GM10847 (cell line): Measurements from ENCODE around the gene AKR1D1.

Experiments
- POLR2A ChIP-seq: IDR thresholded peaks from 2 replicates; pipeline ENCODE4 v1.6.1; 2011; ENCODE audit not compliant: insufficient read length; ENCODE audit errors: extremely low read depth

AKR1D1 gene

GRCh38 chr7:138066954-138067394 lies 9.3 kb upstream of the AKR1D1 start:
- no peak for TF ChIP-seq POLR2A

DNA sequence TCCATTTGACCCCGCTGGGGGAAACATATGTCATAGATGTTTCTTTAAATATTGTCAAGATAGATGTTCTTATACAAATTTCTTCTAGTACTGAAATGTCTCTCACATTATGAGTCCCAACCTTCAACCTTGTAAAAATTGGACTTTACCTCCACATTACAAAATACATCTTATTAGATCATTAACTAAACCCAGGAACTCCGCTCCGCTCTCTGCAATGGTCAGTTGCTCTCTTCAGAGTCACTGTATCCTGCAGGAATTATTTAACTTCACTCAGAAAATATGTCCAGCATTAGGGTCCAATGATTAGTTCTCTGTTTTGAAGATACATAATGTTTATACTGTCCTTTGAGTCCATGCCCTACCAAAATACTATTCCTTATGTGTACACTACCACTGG lies 8.5 kb upstream of the AKR1D1 start:
- no peak for TF ChIP-seq POLR2A

DNA sequence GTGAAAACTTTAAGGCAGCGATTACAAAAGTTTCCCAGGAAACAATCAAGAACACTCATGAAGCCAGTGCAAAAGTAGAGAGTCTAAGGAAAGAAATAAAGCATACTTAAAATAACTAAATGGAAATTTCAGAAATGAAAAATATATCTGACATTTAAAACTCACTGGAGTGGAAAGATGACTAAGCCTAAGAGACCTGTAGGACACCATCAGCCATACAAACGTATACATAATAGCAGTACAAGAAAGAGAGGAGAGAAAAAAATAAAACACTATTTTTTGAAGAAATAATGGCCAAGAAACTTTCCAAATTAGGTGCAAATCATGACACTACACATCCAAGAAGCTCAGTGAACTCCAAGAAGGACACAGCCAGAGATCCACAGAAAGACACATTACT lies 5.4 kb upstream of the AKR1D1 start:
- no peak for TF ChIP-seq POLR2A

DNA sequence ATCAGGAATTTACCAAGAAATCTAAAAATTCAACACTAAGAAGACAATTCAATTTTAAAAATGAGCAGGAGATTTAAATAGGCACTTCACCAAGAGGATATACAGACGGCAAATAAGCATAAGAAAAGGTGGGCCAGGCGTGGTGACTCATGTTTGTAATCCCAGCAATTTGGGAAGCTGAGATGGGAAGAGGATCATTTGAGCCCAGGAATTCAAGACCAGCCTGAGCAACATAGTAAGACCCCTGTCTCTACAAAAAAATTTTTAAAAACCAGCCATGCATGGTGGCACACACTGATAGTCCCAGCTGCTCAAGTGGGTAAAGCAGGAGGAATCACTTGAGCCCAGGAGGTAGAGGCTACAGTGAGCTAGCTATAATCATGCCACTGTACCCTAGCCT lies 3.5 kb upstream of the AKR1D1 start:
- no peak for TF ChIP-seq POLR2A

DNA sequence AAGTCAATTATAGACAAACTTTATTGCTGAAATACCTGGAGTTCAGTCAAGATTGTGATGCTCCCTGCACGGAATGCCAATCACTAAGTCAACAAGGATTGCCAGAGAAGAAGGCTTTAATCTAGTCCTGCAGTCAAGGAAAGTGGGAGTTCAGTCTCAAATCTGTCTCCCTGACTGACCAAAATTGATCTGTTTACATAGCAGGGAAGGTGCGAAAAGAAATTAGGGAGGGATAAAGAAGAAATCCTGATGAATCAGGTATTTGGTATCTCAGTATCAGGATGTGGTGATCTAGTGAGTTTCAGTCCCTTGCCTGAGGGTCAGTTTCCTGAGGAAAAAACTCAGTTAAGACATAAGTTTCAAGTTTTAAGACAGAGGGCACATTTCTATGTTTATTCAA lies 2.1 kb upstream of the AKR1D1 start:
- no peak for TF ChIP-seq POLR2A

GRCh38 chr7:138074540-138074939 lies 1.7 kb upstream of the AKR1D1 start:
- no peak for TF ChIP-seq POLR2A

GRCh38 chr7:138075350-138075749 lies 909 bp upstream of the AKR1D1 start:
- TF ChIP-seq POLR2A: no peak

- TF ChIP-seq POLR2A: no peak
These were observed 1.6 kb downstream of the AKR1D1 start for GRCh38 chr7:138077809-138078208.

DNA sequence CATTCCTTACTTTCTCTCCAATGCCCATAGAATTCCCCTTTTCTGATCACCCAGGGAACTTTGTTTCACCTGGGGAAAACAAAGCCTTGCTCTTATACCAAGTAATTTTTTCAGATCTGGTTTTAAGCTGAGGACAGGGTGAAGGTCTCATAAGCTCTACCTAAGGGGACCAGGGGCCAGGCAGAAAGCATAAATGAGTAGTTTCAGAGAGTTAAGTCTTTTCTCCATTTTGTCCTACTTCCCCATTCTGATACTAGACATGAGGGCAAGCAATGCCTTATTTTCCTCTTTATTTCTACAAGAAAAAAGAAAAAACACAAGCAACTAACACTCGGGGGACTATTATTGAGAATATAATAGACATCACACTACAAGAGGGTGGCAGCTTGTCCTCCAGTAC lies 2.9 kb downstream of the AKR1D1 start:
- no peak for TF ChIP-seq POLR2A

DNA sequence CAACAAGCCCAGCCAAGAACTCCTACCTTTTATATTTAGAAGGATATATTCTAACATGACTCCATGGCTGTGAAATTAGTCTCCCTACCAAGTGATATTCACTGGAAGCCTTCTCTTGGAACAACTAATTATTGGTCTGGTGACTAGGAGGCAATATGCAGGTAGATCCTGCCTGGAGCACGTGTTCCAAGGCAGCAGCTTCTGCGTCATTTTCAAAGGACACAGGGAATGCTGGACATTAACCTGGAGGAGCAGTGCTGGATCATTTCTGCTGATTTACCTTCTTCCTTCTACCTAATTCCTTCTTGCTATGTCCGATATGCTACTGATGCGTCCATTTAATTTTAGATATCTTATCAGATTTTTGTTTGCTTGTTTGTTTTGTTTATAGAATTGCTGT lies 5.6 kb downstream of the AKR1D1 start:
- no peak for TF ChIP-seq POLR2A

DNA sequence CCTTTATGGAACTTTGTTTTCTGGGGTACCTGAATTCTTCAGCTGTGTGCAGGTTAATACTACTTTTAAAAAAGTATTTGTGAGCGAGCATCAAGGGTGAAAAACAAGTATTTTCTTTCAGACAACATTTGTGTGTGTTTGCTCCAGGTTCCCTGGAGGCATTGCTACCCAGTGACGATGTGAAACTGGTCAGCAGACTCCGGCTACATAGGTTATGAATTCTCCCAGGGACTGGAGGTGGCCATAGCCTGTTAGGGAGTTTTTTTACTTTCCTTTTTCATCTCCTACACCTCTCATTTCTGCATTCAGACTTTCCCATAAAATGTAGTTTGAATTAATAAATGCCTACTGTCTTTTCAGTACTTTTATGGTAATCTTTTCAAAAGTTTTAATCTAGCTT lies 7.6 kb downstream of the AKR1D1 start:
- TF ChIP-seq POLR2A: no peak

- TF ChIP-seq POLR2A: no peak
These were observed 10.5 kb downstream of the AKR1D1 start for GRCh38 chr7:138086563-138087270.

- TF ChIP-seq POLR2A: no peak
These were observed 13.0 kb downstream of the AKR1D1 start for GRCh38 chr7:138089080-138089901.

DNA sequence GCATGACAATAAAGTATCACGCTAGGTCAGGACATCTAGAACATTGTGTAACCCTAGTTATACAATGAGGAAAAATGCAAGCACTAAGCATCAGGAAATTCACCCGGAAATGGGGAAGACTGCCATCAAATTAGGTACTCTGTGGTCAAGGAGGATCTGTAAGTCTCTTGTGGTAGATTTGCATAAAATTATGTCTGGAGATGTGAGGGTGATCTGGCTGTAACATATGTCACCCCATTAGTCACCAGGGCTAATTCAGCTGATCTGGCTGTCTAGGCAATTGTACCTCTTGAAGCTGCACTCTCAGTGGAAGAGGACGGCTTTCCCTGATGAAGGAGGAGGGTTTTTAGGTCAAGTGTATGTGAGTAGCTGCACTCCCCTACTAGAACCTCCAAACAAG lies 14.8 kb downstream of the AKR1D1 start:
- no peak for TF ChIP-seq POLR2A

GRCh38 chr7:138092486-138093028 lies 16.3 kb downstream of the AKR1D1 start:
- no peak for TF ChIP-seq POLR2A
